Measurements from ENCODE around the gene RARB.

- TF ChIP-seq POLR2A (IDR thresholded peaks at IDR 0.05) = no peak
- TF ChIP-seq, protein P1, sequence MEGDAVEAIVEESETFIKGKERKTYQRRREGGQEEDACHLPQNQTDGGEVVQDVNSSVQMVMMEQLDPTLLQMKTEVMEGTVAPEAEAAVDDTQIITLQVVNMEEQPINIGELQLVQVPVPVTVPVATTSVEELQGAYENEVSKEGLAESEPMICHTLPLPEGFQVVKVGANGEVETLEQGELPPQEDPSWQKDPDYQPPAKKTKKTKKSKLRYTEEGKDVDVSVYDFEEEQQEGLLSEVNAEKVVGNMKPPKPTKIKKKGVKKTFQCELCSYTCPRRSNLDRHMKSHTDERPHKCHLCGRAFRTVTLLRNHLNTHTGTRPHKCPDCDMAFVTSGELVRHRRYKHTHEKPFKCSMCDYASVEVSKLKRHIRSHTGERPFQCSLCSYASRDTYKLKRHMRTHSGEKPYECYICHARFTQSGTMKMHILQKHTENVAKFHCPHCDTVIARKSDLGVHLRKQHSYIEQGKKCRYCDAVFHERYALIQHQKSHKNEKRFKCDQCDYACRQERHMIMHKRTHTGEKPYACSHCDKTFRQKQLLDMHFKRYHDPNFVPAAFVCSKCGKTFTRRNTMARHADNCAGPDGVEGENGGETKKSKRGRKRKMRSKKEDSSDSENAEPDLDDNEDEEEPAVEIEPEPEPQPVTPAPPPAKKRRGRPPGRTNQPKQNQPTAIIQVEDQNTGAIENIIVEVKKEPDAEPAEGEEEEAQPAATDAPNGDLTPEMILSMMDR (IDR thresholded peaks at IDR 0.05) = no peak
Observed at GRCh38 chr3:25486932-25487331, 58.9 kb downstream of the RARB start.
